Subcutaneous adipose tissue (tissue), 4 donors: ENCODE data around the gene APOF. TPM values are rescaled to one million over a fixed set of nuclear protein-coding genes. Genes with fewer than 3 reads are reported as not detected.

ENCODE experiments used
- total RNA-seq, 4 donors: library from RNA; depleted of rRNA; stranded (reverse); fragments of >200 nt; gene quantifications; one replicate each; pipeline ENCODE4 v1.1.0, GENCODE V29; 2016
- TF ChIP-seq, protein P1 (sequence below): fragments of 450-650 bp; IDR thresholded peaks from one replicate; pipeline ENCODE4 v1.5.1; 2016; ENCODE audit warnings: low read depth, mild to moderate bottlenecking, control low read depth, antibody characterized with exemption, moderate library complexity

APOF gene
- total RNA-seq, 4 donors from 2014 or later, result not detected

DNA sequence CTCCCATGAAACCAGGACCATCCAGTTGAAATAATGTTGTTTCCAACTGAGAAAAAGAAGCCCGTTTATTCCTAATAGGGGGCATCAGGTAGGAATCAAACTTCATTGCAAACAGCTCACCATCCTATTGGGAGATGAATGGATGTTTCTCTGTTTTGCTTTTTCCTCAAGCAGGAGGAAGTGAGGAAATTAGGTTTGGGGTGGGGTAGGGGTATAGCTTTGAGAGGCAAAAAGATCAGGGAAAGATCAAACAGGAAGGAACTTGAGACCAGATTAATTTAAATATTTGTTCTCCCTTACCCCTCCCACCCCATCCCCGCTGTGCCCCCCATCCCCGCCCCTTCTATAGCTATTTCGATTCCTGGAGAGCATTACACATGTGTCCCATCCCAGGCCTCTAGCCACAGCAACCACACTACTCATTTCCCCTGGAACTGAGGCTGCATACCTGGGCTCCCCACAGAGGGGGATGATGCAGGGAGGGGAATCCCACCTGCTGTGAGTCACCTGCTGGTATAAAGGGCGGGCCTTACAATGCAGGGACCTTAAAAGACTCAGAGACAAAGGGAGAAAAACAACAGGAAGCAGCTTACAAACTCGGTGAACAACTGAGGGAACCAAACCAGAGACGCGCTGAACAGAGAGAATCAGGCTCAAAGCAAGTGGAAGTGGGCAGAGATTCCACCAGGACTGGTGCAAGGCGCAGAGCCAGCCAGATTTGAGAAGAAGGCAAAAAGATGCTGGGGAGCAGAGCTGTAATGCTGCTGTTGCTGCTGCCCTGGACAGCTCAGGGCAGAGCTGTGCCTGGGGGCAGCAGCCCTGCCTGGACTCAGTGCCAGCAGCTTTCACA is 24.1 kb downstream of the APOF start, which contains the start of gene IL23A:
TSS of gene IL23A (plus strand) at position 577 of the 850 bp plus-strand sequence. CDS start at position 738, 161 bp downstream.
- TF ChIP-seq, protein P1, sequence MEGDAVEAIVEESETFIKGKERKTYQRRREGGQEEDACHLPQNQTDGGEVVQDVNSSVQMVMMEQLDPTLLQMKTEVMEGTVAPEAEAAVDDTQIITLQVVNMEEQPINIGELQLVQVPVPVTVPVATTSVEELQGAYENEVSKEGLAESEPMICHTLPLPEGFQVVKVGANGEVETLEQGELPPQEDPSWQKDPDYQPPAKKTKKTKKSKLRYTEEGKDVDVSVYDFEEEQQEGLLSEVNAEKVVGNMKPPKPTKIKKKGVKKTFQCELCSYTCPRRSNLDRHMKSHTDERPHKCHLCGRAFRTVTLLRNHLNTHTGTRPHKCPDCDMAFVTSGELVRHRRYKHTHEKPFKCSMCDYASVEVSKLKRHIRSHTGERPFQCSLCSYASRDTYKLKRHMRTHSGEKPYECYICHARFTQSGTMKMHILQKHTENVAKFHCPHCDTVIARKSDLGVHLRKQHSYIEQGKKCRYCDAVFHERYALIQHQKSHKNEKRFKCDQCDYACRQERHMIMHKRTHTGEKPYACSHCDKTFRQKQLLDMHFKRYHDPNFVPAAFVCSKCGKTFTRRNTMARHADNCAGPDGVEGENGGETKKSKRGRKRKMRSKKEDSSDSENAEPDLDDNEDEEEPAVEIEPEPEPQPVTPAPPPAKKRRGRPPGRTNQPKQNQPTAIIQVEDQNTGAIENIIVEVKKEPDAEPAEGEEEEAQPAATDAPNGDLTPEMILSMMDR, result no peak

DNA sequence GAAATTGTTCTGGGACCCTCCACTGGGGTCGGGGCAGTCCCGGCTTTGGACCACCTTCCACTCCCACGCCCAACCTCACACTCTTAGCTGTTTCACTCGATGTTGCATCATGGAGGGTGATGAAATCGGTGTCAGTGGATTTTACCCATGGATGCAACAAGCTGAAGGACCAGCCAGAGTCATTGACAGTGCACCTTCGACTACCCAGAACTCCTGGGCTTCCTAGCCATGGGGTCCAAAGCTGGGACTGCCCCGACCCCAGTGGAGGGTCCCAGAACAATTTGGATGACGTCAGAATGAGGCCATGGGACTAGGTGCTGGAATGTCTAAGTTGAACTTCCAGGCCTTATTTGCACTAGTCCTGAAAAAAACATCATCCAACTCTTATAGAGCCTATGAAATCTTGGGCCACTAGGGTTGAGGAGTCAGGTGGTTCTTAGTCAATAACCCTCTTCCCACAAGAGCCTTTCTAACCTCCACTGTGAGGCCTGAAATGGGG is 24.9 kb downstream of the APOF start:
- TF ChIP-seq, protein P1, result no peak

DNA sequence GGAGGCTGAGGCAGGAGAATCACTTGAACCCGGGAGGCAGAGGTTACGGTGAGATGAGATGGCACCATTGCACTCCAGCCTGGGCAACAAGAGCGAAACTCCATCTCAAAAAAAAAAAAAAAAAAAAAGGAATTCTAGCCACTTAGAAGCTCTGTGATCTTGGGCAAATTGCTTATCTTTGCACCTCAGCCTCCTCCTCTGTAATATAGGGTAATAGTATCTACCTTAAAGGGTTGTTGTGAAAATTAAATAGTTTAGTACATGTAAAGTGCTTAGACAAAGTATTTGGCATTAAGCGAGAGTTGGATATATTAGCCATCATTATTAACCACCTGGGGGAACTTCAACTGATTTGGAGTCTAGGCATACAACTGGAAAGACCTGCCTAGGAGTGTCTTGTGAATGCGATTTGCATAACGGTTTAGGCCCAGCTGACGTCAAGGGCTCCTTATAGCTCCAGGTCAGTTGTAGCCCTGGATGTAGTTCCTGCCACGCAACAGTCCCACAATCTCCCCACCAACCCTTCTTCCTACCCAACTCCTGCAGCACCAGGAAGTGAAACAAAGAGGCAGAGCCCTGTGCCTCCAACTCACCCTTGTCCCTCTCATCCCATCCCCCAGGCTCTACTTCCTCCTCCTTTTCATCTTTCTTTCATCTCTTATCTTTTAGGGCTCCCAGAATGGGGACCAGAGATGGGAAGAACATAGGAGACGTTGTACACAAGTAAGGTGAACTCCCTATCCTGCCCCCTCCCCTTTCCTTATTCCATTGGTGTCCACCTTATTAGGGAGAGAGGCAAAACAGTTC is 26.1 kb downstream of the APOF start:
- TF ChIP-seq, protein P1, result no peak

DNA sequence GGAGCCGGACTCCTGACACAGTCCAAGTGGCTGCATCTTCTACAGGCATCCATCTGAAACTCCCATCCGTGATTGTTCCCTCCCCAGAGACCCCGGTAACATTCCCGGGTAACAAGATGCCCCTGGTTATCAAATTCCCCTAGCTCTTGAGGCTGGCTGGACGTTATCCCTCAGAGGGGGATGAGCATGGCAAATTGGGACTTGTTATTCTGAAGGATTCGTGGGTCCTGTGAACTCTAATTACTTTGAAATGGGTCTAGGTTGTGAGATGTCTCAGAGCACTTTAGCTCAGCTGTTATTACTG is 28.2 kb downstream of the APOF start:
- TF ChIP-seq, protein P1, result no peak

DNA sequence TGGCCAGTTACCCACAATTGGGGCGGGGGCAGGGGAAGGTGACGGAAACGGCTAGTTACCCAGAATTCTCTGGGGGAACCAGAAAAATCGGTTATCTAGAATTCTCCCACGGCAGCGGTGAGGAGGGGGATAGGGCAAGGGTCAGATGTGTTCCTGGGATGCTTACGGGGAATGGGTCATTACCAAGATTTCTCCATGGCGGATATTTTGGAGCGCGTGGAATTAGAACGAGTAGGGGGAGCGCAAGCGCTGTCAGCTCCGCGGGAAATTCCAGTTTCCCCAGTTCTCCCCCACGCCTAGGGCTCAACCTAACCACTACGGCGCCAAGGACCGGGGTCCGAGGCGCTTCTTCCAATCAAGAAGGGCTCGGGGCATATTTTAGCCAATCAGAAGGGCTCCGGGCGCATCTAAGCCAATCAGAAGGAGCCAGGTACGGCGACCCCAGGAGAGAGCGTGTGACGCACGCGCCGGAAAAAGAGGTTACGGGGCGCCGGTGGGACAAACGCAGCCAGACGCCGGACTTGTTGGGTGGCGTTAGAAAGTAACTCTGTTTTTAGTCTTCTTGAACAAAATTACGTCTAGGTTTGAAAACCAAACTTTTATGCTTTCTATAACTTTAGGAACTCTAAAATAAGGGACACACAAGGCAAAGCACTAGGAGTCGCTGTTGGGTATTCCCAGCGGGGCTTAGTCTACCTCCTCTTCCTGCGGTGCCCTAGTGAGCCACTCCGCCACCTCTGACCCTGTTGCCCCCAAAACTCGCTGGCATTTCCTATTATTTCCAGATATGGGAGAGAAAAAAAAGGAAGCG is 28.8 kb downstream of the APOF start, which contains the start of gene PAN2:
TSS of gene PAN2 (minus strand) at position 322 of the 811 bp plus-strand sequence. CDS start 906 bp downstream, outside the sequence.
- TF ChIP-seq, protein P1, result no peak

DNA sequence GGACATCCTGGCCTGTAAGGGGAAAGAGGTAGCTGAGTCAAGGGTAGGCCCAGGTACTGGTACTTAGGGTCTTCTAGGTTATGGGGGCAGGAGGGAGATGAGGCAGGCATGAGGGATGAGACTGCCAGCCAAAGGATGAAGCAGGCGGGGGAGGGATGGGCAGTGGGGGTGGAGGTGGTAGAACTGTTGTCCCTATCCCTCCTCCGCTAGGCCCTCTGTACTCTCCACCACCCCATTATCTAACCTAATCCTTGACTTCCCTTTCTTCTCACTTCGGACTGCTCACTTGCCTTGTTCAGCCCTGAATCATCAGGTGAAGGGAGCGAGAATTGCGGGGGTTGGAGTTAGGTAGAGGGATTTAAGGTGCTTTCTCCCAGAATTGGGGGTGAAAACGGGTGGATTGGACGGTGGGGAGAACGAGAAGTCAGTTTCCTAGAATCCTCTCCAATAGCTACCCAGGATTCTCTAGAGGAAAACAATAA is 29.4 kb downstream of the APOF start:
- TF ChIP-seq, protein P1, result no peak
